ELF-1 (cell line): ENCODE data around the gene ING2.

ENCODE experiments used
- DNase-seq: peaks from one replicate; pipeline ENCODE4 v3.0.0-alpha.2; 2016; ENCODE audit warnings: low read depth, low spot score

The ING2 gene

DNA sequence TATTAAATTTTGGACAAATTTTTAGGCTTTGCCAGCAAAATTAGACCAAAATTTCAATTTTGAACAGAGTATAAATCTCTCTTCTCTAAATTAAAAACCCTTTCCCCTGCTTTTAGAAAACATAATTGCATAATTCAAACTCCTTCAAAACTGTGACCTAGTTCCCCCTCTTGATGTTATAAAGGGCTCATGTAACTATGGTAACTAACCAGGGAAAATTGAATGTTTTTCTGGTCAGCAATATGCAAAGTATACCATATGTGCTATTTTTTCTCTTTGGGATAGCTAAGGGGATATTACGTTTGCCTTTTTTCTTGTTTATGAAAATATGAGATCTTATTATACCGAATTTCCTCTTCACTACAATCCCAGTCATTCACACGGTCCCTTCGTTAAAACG is 5.1 kb upstream of the ING2 start:
- DNase-seq: no peak

DNA sequence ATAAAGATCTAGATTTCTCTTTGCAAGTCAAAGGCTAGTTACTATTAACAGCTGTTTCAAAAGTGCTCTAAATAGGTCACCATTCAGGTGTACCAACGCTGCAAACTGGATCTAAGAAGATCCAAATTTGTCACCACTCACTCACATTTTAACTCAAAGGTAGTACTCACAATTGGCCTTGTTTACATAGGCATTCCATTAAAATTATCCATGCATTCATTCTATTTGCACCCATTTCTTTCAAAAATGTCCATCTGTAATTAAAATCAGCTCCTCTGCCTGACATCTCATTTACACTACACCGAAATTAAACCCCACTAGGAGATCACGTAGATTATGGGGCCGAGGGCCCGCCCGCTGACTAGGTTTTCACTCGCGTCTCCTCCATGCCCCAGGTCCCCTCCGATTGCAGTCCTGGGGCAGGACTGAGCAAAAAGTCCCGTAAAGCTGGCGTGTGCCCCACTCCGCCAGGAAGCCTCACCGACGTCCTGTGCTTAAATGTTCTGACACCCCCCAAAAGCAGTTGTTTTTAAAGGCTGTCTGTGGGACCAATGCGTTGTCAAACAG is 1.3 kb upstream of the ING2 start:
- no peak for DNase-seq

DNA sequence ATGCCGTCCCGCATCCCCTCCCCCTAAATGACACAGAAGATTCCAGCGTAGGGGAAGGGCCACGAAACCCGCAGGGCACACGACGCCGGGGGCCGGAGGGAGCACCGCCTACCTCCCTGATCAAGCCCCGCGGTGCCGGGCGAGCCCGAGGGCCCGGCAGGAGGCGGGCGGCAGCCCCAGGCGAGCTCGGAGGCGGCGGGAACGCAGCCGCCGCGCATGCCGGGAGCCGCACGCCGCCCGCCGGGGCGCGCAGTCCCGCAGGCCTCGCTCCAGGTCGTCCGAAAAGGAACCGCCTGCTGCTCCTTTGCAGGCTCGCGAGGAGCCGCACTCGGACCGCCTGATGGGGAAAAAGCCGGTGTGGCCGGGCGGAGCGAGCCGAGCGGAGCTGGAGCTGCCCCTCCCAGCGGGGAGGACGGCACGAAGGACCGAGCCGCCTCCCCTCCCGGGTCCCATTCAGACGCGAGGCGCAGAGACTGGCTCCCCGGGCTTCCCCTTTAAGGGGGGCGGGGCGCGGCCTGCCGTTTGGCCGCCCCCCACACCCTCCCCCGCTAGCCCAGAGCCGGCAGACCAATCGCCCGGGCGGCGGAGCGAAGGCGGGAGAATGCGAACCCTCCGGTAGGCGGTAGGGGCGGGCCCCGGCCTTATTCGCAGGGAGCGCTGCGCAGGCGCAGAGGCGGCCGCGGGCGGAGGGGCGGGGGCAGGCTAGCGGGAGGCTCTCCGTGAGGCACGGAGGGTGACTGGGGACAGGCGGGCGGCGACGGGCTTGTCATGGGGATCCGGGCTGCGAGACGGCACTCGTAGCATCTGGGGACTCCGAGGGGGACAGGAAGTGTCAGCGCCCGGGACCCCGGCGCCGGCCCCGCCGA is 561 bp upstream of the ING2 start:
- DNase-seq: peak; percentile 97

DNA sequence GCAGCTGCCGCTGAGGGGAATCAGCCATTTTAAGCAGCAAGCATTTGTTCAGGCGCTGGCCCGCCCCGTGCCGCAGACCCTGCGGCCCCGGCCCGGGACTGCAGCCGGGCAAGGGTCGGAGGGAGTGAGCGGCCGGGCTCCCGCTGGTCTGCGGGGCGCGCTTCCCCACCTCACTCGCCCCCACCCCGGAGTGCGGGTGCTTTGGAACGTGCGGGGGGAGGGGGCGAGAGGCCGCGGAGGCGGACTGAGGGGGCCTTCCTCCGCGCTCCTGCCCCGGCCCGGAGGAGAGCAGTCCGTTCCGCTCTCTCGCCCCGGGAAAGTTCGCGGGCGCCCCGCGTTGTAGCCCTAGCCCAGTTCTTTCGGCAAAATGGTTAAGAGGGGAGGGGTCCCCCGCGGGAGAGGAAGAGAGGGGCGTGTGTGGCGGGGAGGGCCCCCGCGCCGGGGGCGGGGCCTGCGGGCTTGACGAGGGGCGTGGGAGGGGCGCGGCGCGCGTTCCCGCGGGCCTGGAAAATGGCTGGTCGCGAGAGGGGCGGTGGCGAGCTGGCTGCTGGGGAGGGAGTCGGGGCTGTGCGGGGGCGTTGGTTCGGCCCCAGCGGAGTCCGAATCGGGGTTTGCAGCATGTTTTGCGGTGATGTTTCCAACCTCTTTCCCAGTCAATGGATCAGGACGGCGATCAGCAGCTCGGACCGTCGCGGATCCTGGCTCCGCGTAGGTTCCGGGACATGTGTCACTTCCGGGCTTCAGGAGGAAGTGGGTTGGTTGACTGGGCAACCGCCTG is 942 bp downstream of the ING2 start:
- peak; percentile 92 for DNase-seq

DNA sequence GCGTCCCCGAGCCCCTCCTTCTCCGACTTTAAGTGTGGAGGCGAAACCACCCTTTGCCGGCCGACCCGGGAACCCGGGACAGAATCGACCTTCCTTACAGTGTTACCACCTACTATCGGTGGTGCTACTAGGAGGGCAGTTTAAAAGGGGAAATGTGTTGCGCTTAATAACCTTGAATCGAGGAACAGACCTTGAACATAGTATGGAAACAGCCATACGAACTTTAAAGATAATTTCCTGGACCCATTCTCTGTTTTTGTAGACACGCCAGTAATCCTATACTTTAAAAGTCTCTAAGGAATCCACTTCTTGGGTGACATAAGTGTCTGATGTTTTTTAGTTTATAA is 1.5 kb downstream of the ING2 start:
- DNase-seq: no peak

DNA sequence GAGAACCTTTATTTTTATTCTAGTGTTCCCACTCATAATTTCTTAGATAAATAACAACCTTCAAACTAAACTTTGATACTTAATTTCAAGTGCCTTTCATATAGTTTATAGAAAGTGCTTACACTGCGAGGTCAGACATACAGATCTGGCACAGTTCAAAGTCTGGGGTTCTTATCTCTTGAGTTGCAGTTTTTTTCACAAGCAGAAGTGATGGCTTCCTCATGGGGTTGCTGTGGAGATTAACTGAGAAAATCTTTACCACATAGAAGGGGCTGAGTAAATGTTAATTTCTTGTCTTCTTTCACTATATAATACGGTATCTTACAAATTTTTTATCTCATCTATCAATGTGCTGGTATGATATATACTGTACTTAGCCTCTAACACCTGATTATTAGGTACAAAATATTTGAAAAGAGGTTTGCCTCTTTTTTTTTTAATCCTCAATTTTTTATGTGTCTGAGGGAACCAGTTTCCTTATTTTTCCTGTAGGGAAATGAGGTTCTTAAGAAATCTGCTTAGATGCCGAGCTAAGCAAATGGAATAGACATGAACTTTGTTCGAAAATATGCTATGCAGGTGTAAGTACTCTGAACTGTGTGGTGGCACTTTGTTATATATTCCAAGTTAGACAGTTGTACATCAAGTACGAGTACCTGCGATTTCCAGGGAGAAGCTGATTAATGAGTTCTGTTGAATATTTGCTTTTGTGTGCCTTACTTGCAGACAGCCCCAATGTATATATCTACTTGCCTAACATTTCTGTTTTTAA is 3.3 kb downstream of the ING2 start:
- DNase-seq: no peak

DNA sequence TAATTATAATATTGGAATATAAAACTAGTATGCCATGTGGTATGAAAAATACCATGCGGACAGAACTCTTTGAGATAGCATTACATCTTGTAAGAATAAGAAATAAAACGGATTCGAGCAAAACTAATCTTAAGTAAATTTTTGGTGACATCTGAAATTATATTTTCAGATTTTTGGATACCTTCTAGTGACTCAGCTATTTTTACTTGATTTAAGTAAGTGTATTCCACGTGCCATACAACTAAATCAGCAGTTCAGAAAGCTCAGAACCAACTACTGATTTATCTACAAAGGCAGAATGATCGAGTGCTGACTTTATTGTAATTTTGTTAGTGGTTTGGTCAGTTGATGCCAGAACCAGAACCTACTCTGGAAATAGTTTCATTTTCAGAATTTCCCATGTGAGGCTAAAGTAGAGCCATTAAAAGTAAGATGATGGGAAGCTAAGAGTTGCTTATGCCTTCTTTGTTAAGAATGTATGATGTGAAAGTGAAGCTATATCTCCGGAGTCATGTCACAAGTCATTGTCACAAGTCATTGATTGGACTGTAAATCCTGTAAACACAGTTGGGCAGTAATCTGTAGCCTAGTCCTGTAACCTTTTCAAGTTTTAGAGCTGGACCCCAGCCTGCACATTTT is 4.0 kb downstream of the ING2 start:
- DNase-seq: no peak

DNA sequence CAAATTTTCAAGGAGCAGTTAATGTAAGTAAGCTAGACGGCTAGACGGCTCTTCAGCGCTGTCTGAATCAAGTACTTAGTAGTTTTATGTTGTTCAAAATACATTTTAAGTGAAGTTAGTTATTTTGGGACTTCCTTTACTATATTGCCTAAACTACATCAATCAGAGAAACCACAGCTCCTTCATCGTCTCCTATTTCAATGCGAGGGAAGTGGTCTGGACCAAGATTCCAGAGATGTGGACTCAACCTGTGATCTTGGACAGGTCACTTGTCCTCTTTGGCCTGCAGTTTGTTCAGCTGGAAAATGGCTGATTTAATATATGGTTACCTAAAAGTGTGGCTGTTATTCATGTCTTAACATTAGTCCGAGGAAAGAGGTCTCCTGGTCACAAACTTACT is 10.6 kb downstream of the ING2 start:
- DNase-seq: no peak

DNA sequence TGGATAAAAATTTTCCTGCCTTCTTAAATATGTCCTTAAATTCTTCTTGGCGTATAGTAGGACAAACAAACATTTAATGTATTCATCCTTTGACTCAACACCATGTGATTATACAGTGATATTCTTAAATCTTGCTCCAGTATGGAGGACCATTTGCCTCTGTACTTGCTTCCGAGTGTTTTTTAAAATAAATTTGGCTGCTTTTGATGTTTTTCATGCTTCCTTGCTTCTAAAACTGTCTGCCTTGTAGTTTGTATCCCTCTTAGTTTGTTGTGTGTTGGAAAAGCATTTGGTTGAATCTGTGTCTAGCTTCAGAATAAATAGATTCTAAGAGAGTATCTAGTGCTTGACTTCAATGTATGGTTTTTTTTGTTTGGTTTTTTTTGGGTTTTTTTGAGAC is 12.3 kb downstream of the ING2 start:
- DNase-seq: no peak

DNA sequence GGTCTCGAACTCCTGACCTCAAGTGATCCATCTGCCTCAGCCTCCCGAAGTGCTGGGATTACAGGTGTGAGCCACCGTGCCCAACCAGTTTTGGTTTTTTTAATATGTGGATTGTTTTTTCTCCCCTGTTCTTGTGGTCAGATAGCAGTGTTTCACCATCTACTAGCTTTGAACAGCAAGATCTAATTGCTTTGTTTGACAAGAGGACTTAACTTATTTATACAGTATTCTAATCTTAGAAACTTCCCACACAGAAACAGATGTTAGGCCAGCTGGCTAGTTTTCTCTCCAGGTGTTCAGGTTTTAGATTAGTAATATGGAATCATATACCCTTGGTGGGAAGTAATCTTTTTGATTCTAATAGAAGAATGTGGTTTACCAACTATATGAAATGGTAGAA is 12.9 kb downstream of the ING2 start:
- no peak for DNase-seq

DNA sequence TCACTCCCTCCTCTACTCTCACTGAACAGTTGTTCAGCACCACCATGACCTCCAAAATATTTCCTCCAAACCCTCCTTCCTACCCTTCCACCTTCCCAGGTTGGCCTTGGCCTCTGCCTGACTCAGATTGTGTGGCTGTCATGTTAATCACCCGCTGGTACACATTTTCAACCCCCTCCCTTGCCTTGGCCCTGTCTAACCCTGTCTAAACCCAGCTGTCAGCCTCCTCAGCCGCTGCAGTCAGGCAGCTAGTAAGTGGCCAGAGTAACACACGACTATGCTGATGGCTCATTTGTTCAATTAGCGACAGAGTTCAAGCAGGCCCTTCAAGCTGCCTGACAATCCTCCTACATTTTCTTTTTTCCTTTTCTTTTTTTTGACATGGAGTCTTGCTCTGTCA is 18.0 kb downstream of the ING2 start:
- DNase-seq: no peak

DNA sequence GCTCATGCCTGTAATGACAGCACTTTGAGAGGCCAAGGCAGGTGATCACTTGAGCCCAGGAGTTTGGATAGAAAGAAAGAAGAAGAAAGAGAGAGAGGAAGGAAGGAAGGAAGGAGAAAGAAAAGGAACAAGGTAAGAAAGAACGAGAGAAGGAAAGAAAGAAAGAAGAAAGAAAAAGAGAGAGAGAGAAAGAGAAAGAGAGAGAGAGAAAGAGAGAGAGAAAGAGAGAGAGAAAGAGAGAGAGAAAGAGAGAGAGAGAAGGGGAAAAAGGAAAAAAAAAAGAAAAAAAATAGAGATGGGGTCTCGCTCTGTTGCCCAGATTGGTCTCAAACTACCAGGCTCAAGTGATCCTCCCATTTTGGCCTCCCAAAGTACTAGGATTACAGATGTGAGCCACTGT is 22.5 kb downstream of the ING2 start:
- DNase-seq: no peak

DNA sequence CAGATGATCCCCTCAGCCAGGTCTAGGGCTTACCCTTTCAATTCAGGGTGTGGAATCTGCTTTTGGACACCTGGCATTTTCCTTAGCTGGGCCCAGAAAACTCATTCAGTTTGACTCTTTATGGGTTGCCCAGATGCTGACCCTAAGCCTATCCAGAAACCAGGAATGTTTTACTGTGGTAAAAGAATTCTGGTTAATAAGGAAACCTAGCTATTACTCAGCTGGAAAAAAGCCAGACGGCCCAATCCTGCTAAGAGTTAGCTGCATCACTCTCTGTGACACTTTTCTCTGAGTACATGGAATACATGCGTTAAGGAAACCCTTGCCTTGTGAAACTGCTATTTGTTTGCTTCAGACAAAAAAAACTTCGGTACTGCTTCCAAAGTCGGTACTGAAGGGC is 28.0 kb downstream of the ING2 start:
- DNase-seq: no peak

DNA sequence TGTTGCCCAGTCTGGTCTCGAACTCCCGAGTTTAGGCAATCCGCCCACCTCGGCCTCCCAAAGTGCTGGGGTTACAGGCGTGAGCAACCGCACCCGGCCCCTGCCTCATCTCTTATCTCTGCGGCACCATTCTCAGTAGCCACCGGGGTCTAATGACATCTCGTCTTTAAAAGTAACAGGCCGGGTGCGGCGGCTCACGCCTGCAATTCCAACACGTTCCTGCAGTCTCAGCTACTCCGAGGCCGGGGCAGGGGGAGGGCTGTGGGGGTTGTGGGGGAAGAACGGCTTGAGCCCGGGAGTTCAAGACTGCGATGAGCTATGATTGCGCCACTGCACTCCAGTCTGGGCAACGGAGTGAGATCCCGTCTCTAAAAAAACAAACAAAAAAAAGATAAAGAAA is 28.8 kb downstream of the ING2 start:
- DNase-seq: peak; percentile 62

DNA sequence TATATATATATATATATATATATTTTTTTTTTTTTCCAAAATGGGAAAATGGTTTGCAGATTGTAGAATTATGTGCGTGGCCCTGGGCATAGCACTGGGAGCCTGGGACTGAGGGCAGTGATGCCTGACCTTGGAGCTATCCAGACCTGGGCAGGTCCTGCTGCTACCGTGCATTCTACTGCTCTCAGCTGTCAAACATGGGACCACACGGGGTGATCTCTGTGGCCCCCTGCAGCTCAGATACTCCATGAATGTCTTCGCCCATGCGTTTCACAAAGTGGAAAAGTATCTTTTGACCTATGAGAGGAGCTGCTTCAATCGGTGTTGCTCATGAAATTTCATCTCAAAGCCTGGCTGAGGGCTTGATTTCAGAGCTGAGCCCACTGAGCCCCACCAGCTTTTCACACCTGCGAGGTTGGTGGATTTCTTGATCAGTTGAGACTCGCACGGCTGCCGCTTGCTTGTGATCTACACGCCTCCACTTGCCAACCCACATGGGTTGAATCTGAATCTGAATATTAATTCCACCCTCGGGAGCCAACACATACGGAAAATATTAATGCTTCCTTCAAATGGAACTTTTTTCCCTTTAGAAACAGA is 35.7 kb downstream of the ING2 start:
- no peak for DNase-seq

DNA sequence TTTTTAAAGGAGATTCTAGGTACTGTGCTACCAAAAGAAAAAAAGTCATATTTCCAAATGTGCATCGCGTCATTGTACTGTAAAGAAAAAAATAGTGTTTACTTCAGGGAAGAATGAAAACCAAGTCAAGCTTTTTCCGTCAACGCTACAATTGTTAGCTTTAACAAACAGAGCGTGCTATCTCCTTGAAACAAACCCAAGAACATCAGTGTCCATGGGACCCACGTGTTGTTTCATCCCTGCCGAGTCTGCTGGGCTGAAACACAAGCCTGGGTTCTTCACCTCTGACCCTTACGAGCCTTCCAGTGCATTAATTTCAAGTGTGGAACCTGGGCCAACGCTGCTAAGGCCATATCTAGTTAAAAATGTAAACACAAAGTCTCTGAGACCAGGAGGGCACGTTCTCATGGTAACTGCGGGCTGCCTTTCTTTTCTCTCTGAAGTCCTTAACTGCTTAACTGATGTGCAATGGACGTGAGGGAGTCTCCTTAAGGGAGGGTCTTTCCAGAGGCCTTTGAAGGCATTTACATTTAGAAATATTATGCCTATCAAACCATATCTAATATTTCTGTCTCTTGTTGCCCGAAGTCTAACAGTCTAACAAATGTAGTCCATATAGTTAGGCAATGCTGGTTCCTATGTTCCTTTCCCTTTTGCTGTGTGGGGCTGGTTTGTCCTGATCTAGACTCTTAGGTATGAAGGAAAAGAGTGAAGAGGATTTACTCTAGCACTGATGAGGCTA is 36.3 kb downstream of the ING2 start:
- peak; percentile 39 for DNase-seq

DNA sequence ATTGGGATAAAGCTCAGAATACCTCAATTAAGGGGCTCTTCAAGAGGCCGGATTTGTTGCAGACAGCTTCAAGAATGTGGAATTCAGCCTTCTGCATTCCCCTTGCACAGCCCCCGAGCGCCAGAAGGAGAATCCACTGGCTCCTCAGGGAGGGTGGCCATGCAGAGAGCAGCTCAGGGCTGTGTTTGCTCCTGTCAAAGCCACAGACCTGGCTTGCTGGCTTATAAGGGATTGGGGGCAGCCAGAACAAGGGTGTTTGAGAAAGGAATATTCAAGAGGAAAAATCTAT is 36.8 kb downstream of the ING2 start:
- DNase-seq: peak; percentile 80

DNA sequence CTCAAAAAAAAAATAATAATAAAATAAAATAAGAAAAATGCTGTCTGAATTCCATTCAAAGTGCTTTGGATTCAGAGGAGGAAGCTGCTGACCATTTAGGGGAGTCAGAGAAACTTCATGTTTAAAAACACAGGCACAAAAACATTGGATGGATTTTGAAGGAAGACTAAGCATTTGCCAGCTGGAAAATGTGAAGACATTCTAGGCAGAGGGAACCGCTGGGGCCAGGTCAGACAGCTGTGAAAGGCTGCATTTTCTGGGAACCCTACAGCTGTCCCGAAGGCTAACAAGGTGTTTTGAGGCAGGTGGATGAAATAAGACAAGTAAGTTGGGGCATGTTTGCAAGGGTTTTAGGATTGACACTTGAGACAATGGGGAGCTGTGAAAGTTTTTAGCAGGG is 38.6 kb downstream of the ING2 start:
- DNase-seq: no peak

DNA sequence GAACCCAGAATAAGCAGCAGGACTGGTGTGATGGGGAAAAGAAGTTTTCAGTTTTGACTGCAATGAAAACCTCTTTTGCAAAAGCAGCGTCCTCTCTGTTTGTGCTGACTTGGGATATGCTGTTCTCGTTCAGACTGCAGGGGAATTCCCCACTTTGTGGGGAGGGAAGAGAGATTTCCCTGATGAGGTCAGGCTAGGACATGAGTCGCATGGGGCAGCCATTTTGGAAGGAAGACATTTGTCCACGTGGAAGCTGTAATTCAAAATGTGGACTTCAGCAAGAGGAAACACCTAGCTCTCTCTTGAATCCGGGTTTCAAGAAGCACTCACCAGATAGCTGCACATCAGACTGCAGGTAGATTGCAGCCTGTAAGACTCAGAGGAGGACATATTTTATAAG is 39.3 kb downstream of the ING2 start:
- DNase-seq: no peak

DNA sequence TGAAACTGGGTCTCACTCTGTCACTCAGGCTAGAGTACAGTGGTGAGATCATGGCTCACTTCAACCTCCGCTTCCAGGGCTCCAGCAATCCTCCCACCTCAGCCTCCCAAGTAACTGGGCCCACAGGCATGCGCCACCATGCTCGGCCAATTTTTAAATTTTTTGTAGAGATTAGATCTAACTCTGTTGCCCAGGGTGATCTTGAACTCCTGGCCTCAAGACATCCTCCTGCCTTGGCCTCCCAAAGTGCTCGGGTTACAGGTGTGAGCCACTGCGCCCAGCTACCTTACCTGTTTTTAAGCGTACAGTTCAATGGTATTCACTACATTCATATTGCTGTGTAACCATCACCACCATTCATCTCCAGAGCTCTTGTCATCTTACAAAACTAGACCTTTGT is 41.5 kb downstream of the ING2 start:
- DNase-seq: no peak

DNA sequence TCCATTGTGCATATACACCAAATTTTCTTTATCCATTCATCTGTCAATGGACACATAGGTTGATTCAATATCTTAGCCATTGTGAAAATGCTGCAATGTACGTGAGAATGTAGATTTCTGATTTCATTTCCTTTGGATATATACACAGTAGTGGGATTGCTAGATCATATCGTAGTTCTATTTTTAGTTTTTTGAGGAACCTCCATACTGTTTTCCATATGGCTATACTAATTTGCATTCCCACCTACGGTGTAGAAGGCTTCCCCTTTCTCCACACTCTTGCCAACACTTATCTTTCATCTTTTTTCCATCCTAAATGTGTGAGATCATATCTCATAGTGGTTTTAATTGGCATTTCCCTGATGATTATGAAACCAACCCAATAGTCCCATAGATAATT is 43.4 kb downstream of the ING2 start:
- DNase-seq: no peak
